Measurements from ENCODE around the gene CFAP299. TPM values are rescaled to one million over a fixed set of nuclear protein-coding genes. Genes with fewer than 3 reads are reported as not detected.

The CFAP299 gene
- polyA plus RNA-seq, 1 experiment, result 1.4 TPM

DNA sequence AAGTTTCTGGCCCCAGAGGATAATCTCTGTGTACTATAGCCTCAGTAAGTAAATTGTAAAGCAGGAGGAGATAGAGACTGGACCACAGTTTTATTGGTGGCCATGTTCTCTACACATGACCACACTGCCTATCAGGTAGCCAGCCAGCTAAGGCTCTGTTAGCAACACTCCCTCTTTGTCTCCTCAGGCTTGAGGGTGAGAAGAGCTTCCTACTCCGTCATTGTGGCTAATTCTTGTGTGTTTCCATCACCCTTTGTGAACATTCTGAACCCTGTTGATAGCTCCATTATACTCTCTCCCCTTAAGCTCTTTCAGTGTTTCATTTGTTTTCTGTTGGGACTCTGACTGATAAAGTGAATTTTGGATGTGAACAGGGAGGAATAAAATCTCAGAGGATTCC is 233.4 kb downstream of the CFAP299 start:
- ChIA-PET CTCF (no interaction called here), POLR2A (no interaction called here)
- Histone ChIP-seq H3K4me3 (ENCODE audit: low read depth, low read length) (no peak overlapping the region), H3K9me3 (ENCODE audit: control insufficient read depth, insufficient read depth, low read length) (no peaks in the 10 kb centered on the region), H3K27me3 (ENCODE audit: control insufficient read depth, insufficient read depth, low read length) (no peaks in the 10 kb centered on the region), H3K27ac (ENCODE audit: low read depth, low read length) (no peak overlapping the region)
- no peak for DNase-seq (ENCODE audit: low read depth, low spot score)
- TF ChIP-seq, protein P1, sequence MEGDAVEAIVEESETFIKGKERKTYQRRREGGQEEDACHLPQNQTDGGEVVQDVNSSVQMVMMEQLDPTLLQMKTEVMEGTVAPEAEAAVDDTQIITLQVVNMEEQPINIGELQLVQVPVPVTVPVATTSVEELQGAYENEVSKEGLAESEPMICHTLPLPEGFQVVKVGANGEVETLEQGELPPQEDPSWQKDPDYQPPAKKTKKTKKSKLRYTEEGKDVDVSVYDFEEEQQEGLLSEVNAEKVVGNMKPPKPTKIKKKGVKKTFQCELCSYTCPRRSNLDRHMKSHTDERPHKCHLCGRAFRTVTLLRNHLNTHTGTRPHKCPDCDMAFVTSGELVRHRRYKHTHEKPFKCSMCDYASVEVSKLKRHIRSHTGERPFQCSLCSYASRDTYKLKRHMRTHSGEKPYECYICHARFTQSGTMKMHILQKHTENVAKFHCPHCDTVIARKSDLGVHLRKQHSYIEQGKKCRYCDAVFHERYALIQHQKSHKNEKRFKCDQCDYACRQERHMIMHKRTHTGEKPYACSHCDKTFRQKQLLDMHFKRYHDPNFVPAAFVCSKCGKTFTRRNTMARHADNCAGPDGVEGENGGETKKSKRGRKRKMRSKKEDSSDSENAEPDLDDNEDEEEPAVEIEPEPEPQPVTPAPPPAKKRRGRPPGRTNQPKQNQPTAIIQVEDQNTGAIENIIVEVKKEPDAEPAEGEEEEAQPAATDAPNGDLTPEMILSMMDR (IDR thresholded peaks at IDR 0.05; ENCODE audit: low read depth, low read length), result no peak

DNA sequence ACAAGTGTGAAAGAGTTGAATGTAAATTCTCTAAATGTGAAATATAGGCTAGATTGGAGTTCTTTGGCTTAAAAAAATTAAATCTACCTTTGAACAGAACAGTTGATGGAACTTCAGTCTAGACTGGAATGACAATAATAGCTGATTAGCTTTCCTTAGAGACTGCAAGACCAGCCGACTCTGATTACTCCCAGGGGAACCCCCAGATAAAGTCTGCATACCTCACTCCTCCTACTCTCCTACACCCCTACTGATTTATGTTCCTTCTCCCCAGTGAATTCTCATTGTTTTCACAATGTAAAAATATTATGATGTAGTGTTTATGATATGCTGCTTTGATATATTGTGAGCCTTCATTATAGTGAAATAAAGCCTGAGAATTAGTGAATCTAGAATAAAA is 241.3 kb downstream of the CFAP299 start:
- TF ChIP-seq, protein P1 (IDR thresholded peaks at IDR 0.05; ENCODE audit: low read depth, low read length), result no peak
- Histone ChIP-seq H3K27me3 (ENCODE audit: control insufficient read depth, insufficient read depth, low read length) (no peaks in the 10 kb centered on the region), H3K9me3 (ENCODE audit: control insufficient read depth, insufficient read depth, low read length) (no peaks in the 10 kb centered on the region), H3K4me3 (ENCODE audit: low read depth, low read length) (no peak overlapping the region), H3K27ac (ENCODE audit: low read depth, low read length) (no peak overlapping the region)
- ChIA-PET POLR2A (no interaction called here), CTCF (interaction anchor here (0.6 to 0.8 kb wide), 4 partner anchors 12 to 301 kb away, joined by 3 to 9 read pairs (median 4); no protein-coding TSS in a partner anchor)
- DNase-seq (ENCODE audit: low read depth, low spot score), result no peak

DNA sequence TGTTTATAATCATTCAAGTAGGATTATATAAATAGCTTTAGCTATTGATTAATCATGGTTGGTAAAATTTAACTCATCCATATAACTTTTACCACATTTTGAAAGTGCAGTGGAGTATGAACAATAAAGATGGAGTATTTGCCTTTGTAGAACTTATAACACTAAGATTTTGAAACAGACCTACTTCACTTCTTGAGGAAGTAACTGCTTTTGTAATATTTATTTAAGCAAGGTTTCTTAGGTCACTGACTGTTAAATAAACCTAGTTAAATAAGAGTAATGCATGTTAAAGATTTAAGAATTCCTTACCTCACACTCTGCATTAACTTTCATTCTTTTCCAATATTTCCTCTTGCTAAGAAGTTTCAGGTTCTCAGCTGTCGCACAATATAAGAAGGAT is 242.5 kb downstream of the CFAP299 start:
- ChIA-PET POLR2A (no interaction called here), CTCF (no interaction called here)
- Histone ChIP-seq H3K4me3 (ENCODE audit: low read depth, low read length) (no peak overlapping the region), H3K9me3 (ENCODE audit: control insufficient read depth, insufficient read depth, low read length) (no peaks in the 10 kb centered on the region), H3K27me3 (ENCODE audit: control insufficient read depth, insufficient read depth, low read length) (no peaks in the 10 kb centered on the region), H3K27ac (ENCODE audit: low read depth, low read length) (no peak overlapping the region)
- no peak for DNase-seq (ENCODE audit: low read depth, low spot score)
- TF ChIP-seq, protein P1 (IDR thresholded peaks at IDR 0.05; ENCODE audit: low read depth, low read length), result no peak

DNA sequence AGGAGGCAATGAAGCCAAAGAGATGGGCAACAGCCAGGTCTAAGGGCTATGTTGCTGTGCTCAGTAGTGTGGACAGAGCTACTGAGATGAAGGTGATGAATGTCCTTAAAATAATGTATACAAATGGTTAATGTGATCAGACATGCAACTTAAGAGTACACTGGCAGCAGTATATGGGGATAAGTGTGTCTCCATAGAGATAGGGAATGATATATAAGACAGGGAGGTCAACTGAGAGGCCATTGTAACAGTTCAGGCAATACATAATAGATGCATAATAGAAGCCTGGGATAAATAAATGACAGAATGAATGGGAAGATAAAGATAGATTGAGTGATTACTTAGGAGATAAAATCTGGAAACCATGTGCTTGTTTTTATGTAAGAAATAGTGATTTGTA is 250.0 kb downstream of the CFAP299 start:
- H3K9me3 ChIP-seq (ENCODE audit: control insufficient read depth, insufficient read depth, low read length), result no peaks in the 10 kb centered on the region
- DNase-seq (ENCODE audit: low read depth, low spot score), result no peak
- H3K4me3 ChIP-seq (ENCODE audit: low read depth, low read length), result no peak overlapping the region
- ChIA-PET CTCF (interaction anchor here (1.3 kb wide), 1 partner anchor 454 kb away, joined by 3 read pairs; no protein-coding TSS in a partner anchor), POLR2A (no interaction called here)
- H3K27me3 ChIP-seq (ENCODE audit: control insufficient read depth, insufficient read depth, low read length), result no peaks in the 10 kb centered on the region
- TF ChIP-seq, protein P1 (IDR thresholded peaks at IDR 0.05; ENCODE audit: low read depth, low read length), result no peak
- H3K27ac ChIP-seq (ENCODE audit: low read depth, low read length), result no peak overlapping the region

DNA sequence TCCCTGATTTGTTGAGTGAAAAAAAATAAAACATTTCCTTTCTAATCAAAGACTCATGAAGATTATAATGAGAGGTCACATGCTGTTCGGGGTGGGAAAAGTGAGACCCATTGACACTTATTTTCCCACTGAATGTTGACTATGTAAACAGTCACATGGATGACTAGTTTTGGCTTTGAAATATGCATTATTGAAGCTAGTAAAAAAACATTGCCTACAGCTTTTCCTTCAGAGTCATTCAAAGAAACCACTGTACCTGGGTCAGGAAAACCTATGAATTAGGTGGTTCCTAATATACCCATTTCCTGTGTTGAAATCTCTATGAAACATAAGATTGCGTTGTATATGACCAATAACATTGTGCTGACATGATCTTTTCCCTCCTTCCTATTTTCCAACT is 251.2 kb downstream of the CFAP299 start:
- Histone ChIP-seq H3K27ac (ENCODE audit: low read depth, low read length) (no peak overlapping the region), H3K9me3 (ENCODE audit: control insufficient read depth, insufficient read depth, low read length) (no peaks in the 10 kb centered on the region), H3K27me3 (ENCODE audit: control insufficient read depth, insufficient read depth, low read length) (no peaks in the 10 kb centered on the region), H3K4me3 (ENCODE audit: low read depth, low read length) (no peak overlapping the region)
- ChIA-PET CTCF (interaction anchor here (1.2 kb wide), 1 partner anchor 404 kb away, joined by 4 read pairs; no protein-coding TSS in a partner anchor), POLR2A (no interaction called here)
- DNase-seq (ENCODE audit: low read depth, low spot score), result no peak
- TF ChIP-seq, protein P1 (IDR thresholded peaks at IDR 0.05; ENCODE audit: low read depth, low read length), result no peak
